HG03457 (cell line): ENCODE measurements around the gene ZNF85.
"Not testable (repeated sequence)": the region's sequence is repeated elsewhere in the genome, so short reads cannot be mapped to it uniquely, and the experiment has no call there.

ENCODE experiments used
- ATAC-seq: cut with Tn5 transposase; IDR thresholded peaks from one replicate; pipeline ENCODE4 v1.9.1; 2021; ENCODE audit warnings: moderate number of reproducible peaks; ENCODE audit not compliant: unreplicated experiment

Gene ZNF85

DNA sequence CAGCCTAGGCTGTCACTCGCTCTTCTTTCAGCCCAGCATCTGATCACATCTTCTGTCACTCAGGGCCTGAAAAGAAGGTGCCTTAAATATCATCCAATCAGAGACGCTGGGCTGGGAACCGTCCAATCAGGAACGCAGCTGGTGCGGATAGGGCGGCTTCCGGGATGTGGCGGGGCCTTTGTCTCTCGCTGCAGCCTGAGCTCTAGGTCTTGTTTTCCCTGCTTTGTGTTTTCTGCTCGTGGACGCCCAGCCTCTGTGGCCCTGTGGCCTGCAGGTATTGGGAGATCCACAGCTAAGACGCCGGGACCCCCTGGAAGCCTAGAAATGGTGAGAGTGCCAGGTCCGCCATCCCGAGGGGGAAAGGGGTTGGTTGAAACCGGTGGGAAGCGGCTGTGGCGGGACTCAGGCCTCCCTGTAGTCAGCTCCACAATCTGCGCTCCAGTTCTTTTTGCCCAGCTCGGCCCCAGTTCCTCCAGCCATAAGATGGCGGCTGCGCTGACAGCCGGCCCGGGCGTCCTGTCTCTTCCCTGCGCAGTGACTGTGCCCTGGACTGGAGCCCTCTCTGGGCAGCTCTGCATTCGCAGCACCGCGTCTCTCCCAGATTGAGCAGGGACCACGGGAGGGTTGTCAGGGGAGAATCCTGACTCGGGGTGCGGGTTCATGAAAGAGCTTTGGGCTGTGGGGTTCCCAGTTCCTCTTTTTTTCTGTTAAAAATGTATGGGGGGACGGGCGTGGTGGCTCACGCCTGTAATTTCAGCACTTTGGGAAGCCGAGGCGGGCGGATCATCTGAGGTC is at the start of gene ZNF85:
TSS of gene ZNF85 (plus strand) at position 175 of the 795 bp plus-strand sequence. CDS start at position 325, 150 bp downstream.
- ATAC-seq: peak; percentile 96

GRCh38 chr19:20879501-20879900 is 43.5 kb upstream of the ZNF85 start:
- ATAC-seq: no peak

- ATAC-seq: no peak
These were observed 10.1 kb upstream of the ZNF85 start for GRCh38 chr19:20912973-20913372.

- ATAC-seq: no peak
These were observed 2.4 kb downstream of the ZNF85 start for GRCh38 chr19:20925481-20925880.

DNA sequence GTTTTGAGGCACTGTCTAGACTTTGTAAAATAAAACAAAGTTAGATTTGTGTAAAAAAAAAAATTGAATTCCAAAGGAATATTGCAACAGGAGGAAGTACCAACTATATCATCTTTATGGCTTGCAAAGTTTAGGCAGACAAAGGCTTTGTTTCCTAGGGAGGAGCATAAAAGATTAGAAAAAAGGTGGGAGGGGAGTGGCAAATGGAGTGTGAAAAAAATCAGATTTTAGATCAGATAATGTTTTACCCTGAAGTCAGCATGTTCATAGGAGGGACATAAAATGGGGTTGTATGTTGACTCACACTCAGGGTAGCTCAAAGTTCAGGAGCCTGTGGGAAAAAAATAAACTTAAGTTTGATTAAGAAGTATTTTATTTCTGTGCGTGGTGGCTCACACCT is 3.7 kb downstream of the ZNF85 start:
- no peak for ATAC-seq

DNA sequence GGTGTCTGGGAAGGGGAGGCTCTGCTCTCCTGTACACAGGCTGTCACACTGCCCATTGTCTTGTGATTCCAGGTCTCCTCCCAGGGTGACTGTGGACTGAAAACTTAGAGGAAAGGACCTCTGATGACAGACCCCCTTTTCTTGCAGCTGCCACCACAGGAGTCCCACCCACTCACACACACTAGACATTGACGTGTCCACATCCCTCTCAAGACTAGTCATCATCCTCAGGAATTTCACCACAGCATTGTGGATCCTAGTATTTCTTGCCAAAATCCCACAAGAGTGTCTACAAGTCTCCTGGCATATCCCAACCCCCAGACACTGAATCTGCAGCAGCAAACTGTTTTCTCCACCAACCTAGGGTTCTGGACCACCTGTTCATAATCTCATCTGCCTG is 5.3 kb downstream of the ZNF85 start:
- ATAC-seq: no peak

GRCh38 chr19:20936322-20936947 is 13.4 kb downstream of the ZNF85 start:
- not testable (repeated sequence) for ATAC-seq

- ATAC-seq: not testable (repeated sequence)
These were observed 29.6 kb downstream of the ZNF85 start for GRCh38 chr19:20952561-20953095.

- no peak for ATAC-seq
These were observed 41.7 kb downstream of the ZNF85 start for GRCh38 chr19:20964798-20965197.

DNA sequence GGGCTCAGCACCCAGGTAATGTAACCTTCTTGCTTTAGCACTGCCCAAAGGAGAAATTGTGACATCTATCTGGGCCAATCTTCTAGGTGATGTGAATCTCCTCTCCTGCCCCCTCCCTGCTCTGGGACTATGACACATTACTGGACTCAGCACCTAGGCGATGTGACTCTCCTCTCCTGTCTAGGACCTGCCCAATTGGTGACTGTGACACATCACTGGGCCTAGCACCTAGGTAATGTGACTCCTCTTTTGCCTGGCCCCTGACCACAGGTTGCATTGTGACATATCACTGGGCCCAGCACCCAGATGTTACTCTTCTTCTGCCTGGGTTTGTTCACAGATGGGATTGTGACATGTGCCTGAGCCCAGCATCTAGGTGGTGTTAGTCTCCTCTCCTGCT is 45.0 kb downstream of the ZNF85 start:
- no peak for ATAC-seq

- no peak for ATAC-seq
These were observed 46.4 kb downstream of the ZNF85 start for GRCh38 chr19:20969498-20969897.

GRCh38 chr19:20969898-20970297 is 46.8 kb downstream of the ZNF85 start:
- ATAC-seq: no peak

DNA sequence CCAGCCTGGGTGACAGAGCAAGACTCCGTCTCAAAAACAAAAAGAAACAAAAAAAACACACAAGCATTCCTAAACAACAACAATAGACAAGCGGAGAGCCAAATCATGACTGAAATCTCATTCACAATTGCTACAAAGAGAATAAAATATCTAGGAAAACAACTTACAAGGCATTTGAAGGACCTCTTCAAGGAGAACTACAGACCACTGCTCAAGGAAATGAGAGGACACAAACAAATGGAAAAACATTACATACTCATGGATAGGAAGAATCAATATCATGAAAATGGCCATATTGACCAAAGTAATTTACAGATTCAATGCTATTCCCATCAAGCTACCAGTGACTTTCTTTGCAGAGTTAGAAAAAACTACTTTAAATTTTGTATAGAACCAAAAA is 69.7 kb downstream of the ZNF85 start:
- ATAC-seq: not testable (repeated sequence)

DNA sequence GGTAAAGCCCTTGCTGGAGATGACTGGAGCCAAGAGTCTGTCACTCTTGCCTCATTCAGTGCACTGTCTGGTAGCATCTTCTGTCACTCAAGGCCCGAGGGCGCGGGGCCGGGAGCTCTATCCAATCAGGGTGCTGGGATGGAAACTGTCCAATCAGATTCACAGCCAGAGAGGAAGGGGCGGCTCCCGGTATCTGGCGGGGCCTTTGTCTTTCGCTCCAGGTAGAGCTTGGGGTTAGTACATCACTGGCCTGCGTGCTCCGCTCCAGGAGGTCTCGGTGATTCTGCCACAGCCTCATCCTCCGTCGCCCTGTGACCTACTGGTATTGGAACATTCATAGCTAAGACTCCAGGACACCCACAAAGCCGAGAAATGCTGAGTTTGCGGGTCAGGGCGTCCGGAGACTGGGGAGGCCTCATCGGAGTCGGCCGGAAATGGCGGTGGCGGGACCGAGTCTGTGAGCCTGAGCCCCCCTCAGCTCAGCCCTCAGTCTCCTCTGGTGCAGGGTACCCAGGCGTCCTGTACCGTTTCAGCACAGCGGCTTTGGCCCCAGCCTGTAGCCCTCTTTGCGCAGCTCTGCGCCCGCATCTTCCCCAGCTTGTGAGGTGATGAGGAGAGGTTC is 76.8 kb downstream of the ZNF85 start:
- ATAC-seq: peak; percentile 77
